CMK (cell line): ENCODE results near the gene TBC1D26.
"Not testable (repeated sequence)": the region's sequence is repeated elsewhere in the genome, so short reads cannot be mapped to it uniquely, and the experiment has no call there.

Source experiments
- DNase-seq: peaks from one replicate; pipeline ENCODE4 v3.0.0-alpha.2; 2010; ENCODE audit warnings: low read depth

TBC1D26 gene

GRCh38 chr17:15744074-15744676, 12.1 kb downstream of the TBC1D26 start:
- DNase-seq: no peak

GRCh38 chr17:15744885-15745284, 12.8 kb downstream of the TBC1D26 start:
- no peak for DNase-seq

GRCh38 chr17:15749403-15749802, 17.3 kb downstream of the TBC1D26 start:
- not testable (repeated sequence) for DNase-seq

GRCh38 chr17:15768865-15769533, 36.9 kb downstream of the TBC1D26 start:
- not testable (repeated sequence) for DNase-seq

- DNase-seq: not testable (repeated sequence)
Measured at GRCh38 chr17:15770679-15771078, 38.6 kb downstream of the TBC1D26 start.

- no peak for DNase-seq
Measured at GRCh38 chr17:15776871-15777270, 44.8 kb downstream of the TBC1D26 start.

GRCh38 chr17:15777297-15777696, 45.2 kb downstream of the TBC1D26 start:
- no peak for DNase-seq

GRCh38 chr17:15777717-15778116, 45.6 kb downstream of the TBC1D26 start:
- no peak for DNase-seq

GRCh38 chr17:15779119-15779518, 47.0 kb downstream of the TBC1D26 start:
- no peak for DNase-seq

- no peak for DNase-seq
Measured at GRCh38 chr17:15780188-15780587, 48.1 kb downstream of the TBC1D26 start.

- no peak for DNase-seq
Measured at GRCh38 chr17:15782866-15783265, 50.8 kb downstream of the TBC1D26 start.

- DNase-seq: no peak
Measured at GRCh38 chr17:15783461-15783860, 51.4 kb downstream of the TBC1D26 start.

GRCh38 chr17:15784351-15784750, 52.3 kb downstream of the TBC1D26 start:
- not testable (repeated sequence) for DNase-seq

GRCh38 chr17:15787363-15788075, 55.4 kb downstream of the TBC1D26 start:
- DNase-seq: not testable (repeated sequence)

- DNase-seq: not testable (repeated sequence)
Measured at GRCh38 chr17:15788365-15788764, 56.3 kb downstream of the TBC1D26 start.
